Caki2 (cell line): ENCODE data around the gene JARID2. TPM values are rescaled to one million over a fixed set of nuclear protein-coding genes. Genes with fewer than 3 reads are reported as not detected.

Source experiments
- DNase-seq: peaks from one replicate; pipeline ENCODE4 v3.0.0-alpha.2; 2015; ENCODE audit warnings: low read depth
- in situ Hi-C: cut with HindIII; loops from 2 replicates; pipeline ENCODE4 v1.10.0; 2016; ENCODE audit warnings: low sequenced_read_pairs, low pct_unique_long_range_greater_than_20kb, mixed read lengths
- total RNA-seq: library from RNA; depleted of rRNA; stranded (reverse); fragments of >200 nt; shearing (Covaris generic); gene quantifications from 2 replicates; pipeline ENCODE4 v1.2.3, GENCODE V29; 2014; ENCODE audit warnings: low replicate concordance

Gene JARID2
- total RNA-seq, 1 experiment from 2014 or later, result 4.9 TPM

GRCh38 chr6:15490242-15491100 is 244.6 kb downstream of the JARID2 start:
- DNase-seq, result no peak
- in situ Hi-C loops, result no loop called here

- in situ Hi-C loops, result no loop called here
- DNase-seq, result peak; percentile 47
Observed at GRCh38 chr6:15491255-15491985, 245.6 kb downstream of the JARID2 start.

- no peak for DNase-seq
- in situ Hi-C loops, result no loop called here
Observed at GRCh38 chr6:15491986-15492269, 246.1 kb downstream of the JARID2 start.

GRCh38 chr6:15493437-15494168 is 247.7 kb downstream of the JARID2 start:
- no peak for DNase-seq
- in situ Hi-C loops, result no loop called here

- in situ Hi-C loops, result no loop called here
- no peak for DNase-seq
Observed at GRCh38 chr6:15495375-15495901, 249.6 kb downstream of the JARID2 start.

GRCh38 chr6:15496345-15497131 is 250.7 kb downstream of the JARID2 start:
- no peak for DNase-seq

GRCh38 chr6:15498640-15499039 is 252.8 kb downstream of the JARID2 start:
- no peak for DNase-seq
- in situ Hi-C loops, result no loop called here

More at GRCh38 chr6:15496345-15497131, 250.7 kb downstream of the JARID2 start:
- in situ Hi-C loops, result no loop called here

- DNase-seq, result no peak
- in situ Hi-C loops, result no loop called here
Observed at GRCh38 chr6:15499125-15499524, 253.3 kb downstream of the JARID2 start.

GRCh38 chr6:15499591-15499990 is 253.7 kb downstream of the JARID2 start:
- in situ Hi-C loops, result no loop called here
- no peak for DNase-seq

- in situ Hi-C loops, result no loop called here
- no peak for DNase-seq
Observed at GRCh38 chr6:15500078-15500740, 254.3 kb downstream of the JARID2 start.

GRCh38 chr6:15500901-15501825 is 255.3 kb downstream of the JARID2 start:
- no peak for DNase-seq
- in situ Hi-C loops, result no loop called here

GRCh38 chr6:15501826-15502445 is 256.1 kb downstream of the JARID2 start:
- DNase-seq, result no peak
- in situ Hi-C loops, result no loop called here

GRCh38 chr6:15502446-15503345 is 256.8 kb downstream of the JARID2 start:
- DNase-seq, result no peak
- in situ Hi-C loops, result no loop called here

GRCh38 chr6:15503346-15503680 is 257.4 kb downstream of the JARID2 start:
- in situ Hi-C loops, result no loop called here

GRCh38 chr6:15504040-15504495 is 258.2 kb downstream of the JARID2 start:
- DNase-seq, result peak; percentile 53
- in situ Hi-C loops, result no loop called here

More at GRCh38 chr6:15503346-15503680, 257.4 kb downstream of the JARID2 start:
- no peak for DNase-seq
